OCI-LY1 (cell line): Measurements from ENCODE around the gene HOXA10.

Experiments used
- CTCF ChIP-seq: fragments of 200-600 bp; sonication (generic), shearing (Covaris generic); IDR thresholded peaks from 2 replicates; pipeline ENCODE4 v1.5.1; 2017; ENCODE audit warnings: mild to moderate bottlenecking, antibody characterized with exemption, low read length, moderate library complexity, mixed read lengths
- EZH2 ChIP-seq: fragments of 200-600 bp; sonication (generic), shearing (Covaris generic); IDR thresholded peaks from 2 replicates; pipeline ENCODE4 v1.8.0; 2017; ENCODE audit warnings: borderline replicate concordance, mixed run types, mild to moderate bottlenecking, antibody characterized with exemption, low read length, moderate library complexity, mixed read lengths

GRCh38 chr7:27194002-27194352 lies 19.9 kb upstream of the HOXA10 start:
- TF ChIP-seq CTCF: no peak
- TF ChIP-seq EZH2: no peak
